PC-3 (cell line): ENCODE data around the gene TANGO2. TPM values are rescaled to one million over a fixed set of nuclear protein-coding genes. Genes with fewer than 3 reads are reported as not detected.

ENCODE experiments used
- ATAC-seq: fragments of 200-7000 bp; cut with Tn5 transposase; 2 replicates; pipeline ENCODE4 v1.9.1; 2020; ENCODE audit warnings: mild to moderate bottlenecking, moderate library complexity
- BruUV-seq: library from RNA; stranded (reverse); fragments of 400-500 nt; replicated peaks from 2 replicates; lab custom pipeline; 2021; lab: Mats Ljungman, UMichigan
- CTCF ChIA-PET: fragments of 300-600 bp; sonication (Branson Sonifier 250); formaldehyde crosslinking; loops from one replicate; lab custom pipeline; 2022; ENCODE audit warnings: antibody characterized with exemption; lab: Charles Lee
- POLR2A ChIA-PET: fragments of 300-600 bp; sonication (Branson Sonifier 250); formaldehyde crosslinking; loops from one replicate; lab custom pipeline; 2022; ENCODE audit warnings: antibody characterized with exemption; ENCODE audit not compliant: unreplicated experiment; lab: Charles Lee
- DNase-seq: peaks from one replicate; pipeline ENCODE4 v3.0.0-alpha.2; 2015
- H2AFZ ChIP-seq: fragments of 300-600 bp; sonication (generic); 2 replicates; pipeline ENCODE4 v1.6.0; 2016; ENCODE audit warnings: antibody characterized with exemption, low read length
- H3F3A ChIP-seq: fragments of 300-600 bp; sonication (generic); one replicate; pipeline ENCODE4 v1.6.0; 2017; ENCODE audit warnings: antibody characterized with exemption, low read length, control low read depth, mild to moderate bottlenecking; ENCODE audit not compliant: unreplicated experiment
- H3K27ac ChIP-seq: fragments of 300-600 bp; sonication (generic); 2 replicates; pipeline ENCODE4 v1.5.1; 2016; ENCODE audit warnings: mild to moderate bottlenecking, low read length
- H3K27me3 ChIP-seq: fragments of 300-600 bp; sonication (generic); 2 replicates; pipeline ENCODE4 v1.6.1; 2016; ENCODE audit warnings: low read length, mixed read lengths
- H3K36me3 ChIP-seq: fragments of 300-600 bp; sonication (generic); 2 replicates; pipeline ENCODE4 v1.6.1; 2016; ENCODE audit warnings: low read depth, mixed run types, low read length, mixed read lengths
- H3K4me1 ChIP-seq: fragments of 300-600 bp; sonication (generic); 2 replicates; pipeline ENCODE4 v1.5.1; 2016; ENCODE audit warnings: low read length; ENCODE audit not compliant: insufficient read depth
- H3K4me2 ChIP-seq: fragments of 300-600 bp; sonication (generic); 2 replicates; pipeline ENCODE4 v1.6.0; 2016; ENCODE audit warnings: low read length
- H3K4me3 ChIP-seq: fragments of 300-600 bp; sonication (generic); 2 replicates; pipeline ENCODE4 v1.5.1; 2016; ENCODE audit warnings: mild to moderate bottlenecking, low read length, mixed read lengths
- H3K79me2 ChIP-seq: fragments of 300-600 bp; sonication (generic); 2 replicates; pipeline ENCODE4 v1.6.1; 2017; ENCODE audit warnings: low read length, mixed read lengths
- H3K9ac ChIP-seq: fragments of 300-600 bp; sonication (generic); 2 replicates; pipeline ENCODE4 v1.6.0; 2016; ENCODE audit warnings: mild to moderate bottlenecking, low read length
- H3K9me2 ChIP-seq: fragments of 300-600 bp; sonication (generic); replicated peaks from 2 replicates; pipeline ENCODE4 v1.6.1; 2016; ENCODE audit warnings: mixed run types, low read length, mixed read lengths
- H3K9me3 ChIP-seq: fragments of 300-600 bp; sonication (generic); 2 replicates; pipeline ENCODE4 v1.6.1; 2016; ENCODE audit warnings: low read length, mixed read lengths
- H4K20me1 ChIP-seq: fragments of 300-600 bp; sonication (generic); 2 replicates; pipeline ENCODE4 v1.6.1; 2016; ENCODE audit warnings: low read length, mixed read lengths
- EZH2 ChIP-seq: fragments of 300-600 bp; sonication (generic); IDR thresholded peaks from one replicate; pipeline ENCODE4 v1.6.1; 2017; ENCODE audit warnings: antibody characterized with exemption, mild to moderate bottlenecking, low read length; ENCODE audit not compliant: unreplicated experiment
- EZH2phosphoT487 ChIP-seq: fragments of 300-600 bp; sonication (generic); IDR thresholded peaks from 2 replicates; pipeline ENCODE4 v1.6.1; 2018; ENCODE audit warnings: mild to moderate bottlenecking, antibody characterized with exemption, low read length, borderline replicate concordance
- intact Hi-C: fragments of 100-400 bp; cut with micrococcal nuclease; formaldehyde crosslinking; loops from 2 replicates; pipeline ENCODE4 v1.9.0; 2023
- total RNA-seq: library from RNA; depleted of rRNA; stranded (reverse); fragments of >200 nt; gene quantifications from 2 replicates; pipeline ENCODE4 v1.2.3, GENCODE V29; 2014
- TF ChIP-seq, protein P1 (sequence below): fragments of 300-600 bp; sonication (generic); conservative IDR thresholded peaks from 2 replicates; pipeline ENCODE4 v1.5.1; 2017; ENCODE audit warnings: antibody characterized with exemption, low read depth, mild to moderate bottlenecking, low read length

The TANGO2 gene
- total RNA-seq, 1 experiment from 2014 or later: 23.5 TPM

DNA sequence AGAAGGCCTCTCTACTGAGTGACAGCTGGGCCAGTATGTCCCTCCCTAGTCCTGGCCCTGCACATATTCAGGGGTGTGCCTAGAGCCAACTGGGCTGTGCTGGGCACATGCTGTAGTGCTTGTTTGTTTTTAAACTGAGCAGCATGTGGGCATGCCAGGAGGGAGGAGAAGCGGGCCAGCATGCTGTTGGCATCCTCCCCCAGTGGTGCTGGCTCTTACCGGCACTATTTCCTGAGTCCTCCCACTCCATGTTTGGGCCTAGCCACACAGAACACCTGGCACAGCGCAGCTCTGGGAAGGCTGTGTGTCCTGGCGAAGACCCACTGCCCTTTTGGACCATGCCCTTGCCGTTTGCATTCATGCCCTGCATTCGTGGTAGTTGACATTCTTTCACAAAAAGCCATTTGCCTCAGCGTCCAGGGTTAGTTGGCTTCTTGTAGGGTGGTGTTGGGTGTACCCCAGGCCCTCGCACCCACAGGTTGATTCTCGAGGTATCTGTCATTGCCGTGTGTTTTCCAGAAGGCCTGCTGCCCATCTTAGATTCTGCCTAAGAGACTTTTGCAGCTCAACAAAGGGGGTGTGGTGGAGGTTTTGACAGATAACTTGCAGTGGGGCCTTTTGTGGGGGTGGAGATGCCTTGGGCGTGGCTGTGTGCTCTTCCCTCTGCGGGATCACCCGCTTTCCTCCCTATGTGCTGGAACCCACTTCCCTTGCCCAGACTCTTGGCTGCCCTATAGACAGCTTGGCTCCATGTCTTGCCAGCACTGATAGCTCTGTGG lies 72.7 kb downstream of the TANGO2 start:
- TF ChIP-seq EZH2 (no peak), EZH2phosphoT487 (no peak)
- TF ChIP-seq, protein P1, sequence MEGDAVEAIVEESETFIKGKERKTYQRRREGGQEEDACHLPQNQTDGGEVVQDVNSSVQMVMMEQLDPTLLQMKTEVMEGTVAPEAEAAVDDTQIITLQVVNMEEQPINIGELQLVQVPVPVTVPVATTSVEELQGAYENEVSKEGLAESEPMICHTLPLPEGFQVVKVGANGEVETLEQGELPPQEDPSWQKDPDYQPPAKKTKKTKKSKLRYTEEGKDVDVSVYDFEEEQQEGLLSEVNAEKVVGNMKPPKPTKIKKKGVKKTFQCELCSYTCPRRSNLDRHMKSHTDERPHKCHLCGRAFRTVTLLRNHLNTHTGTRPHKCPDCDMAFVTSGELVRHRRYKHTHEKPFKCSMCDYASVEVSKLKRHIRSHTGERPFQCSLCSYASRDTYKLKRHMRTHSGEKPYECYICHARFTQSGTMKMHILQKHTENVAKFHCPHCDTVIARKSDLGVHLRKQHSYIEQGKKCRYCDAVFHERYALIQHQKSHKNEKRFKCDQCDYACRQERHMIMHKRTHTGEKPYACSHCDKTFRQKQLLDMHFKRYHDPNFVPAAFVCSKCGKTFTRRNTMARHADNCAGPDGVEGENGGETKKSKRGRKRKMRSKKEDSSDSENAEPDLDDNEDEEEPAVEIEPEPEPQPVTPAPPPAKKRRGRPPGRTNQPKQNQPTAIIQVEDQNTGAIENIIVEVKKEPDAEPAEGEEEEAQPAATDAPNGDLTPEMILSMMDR: no peak
- Histone ChIP-seq H3K27me3 (no peaks in the 10 kb centered on the region), H3F3A (no peaks in the 10 kb centered on the region), H3K27ac (no peak overlapping the region), H3K79me2 (0 out of 2 replicates have a peak, but pooled peaks cover 3% of the 10 kb centered on the region), H2AFZ (no peak overlapping the region), H3K4me1 (no peaks in the 10 kb centered on the region), H3K9me3 (no peaks in the 10 kb centered on the region), H3K9me2 (no peaks in the 10 kb centered on the region), H4K20me1 (peaks cover 7% of the 10 kb centered on the region; the same call in 1 of the 2 replicates), H3K9ac (no peak overlapping the region), H3K36me3 (peaks cover 82% of the 10 kb centered on the region), H3K4me2 (no peak overlapping the region), H3K4me3 (no peak overlapping the region)
- DNase-seq (no peak), ATAC-seq (no peak)
- POLR2A ChIA-PET: no interaction called here
- CTCF ChIA-PET: no interaction called here
- BruUV-seq: no TSS peak
- intact Hi-C loops: no loop called here

GRCh38 chr22:20094197-20094807 lies 73.4 kb downstream of the TANGO2 start:
- Histone ChIP-seq H3K79me2 (0 out of 2 replicates have a peak, but pooled peaks cover 10% of the 10 kb centered on the region), H3K27me3 (no peaks in the 10 kb centered on the region), H3K9ac (no peak overlapping the region), H3K4me3 (no peak overlapping the region), H3K9me3 (no peaks in the 10 kb centered on the region), H2AFZ (no peak overlapping the region), H3F3A (no peaks in the 10 kb centered on the region), H3K4me1 (no peaks in the 10 kb centered on the region), H3K27ac (no peak overlapping the region), H3K36me3 (peaks cover 83% of the 10 kb centered on the region), H3K9me2 (no peaks in the 10 kb centered on the region), H4K20me1 (peaks cover 7% of the 10 kb centered on the region; the same call in 1 of the 2 replicates), H3K4me2 (no peak overlapping the region)
- DNase-seq (no peak), ATAC-seq (no peak)
- no TSS peak for BruUV-seq
- TF ChIP-seq, protein P1: no peak
- TF ChIP-seq EZH2: no peak
- no peak for TF ChIP-seq EZH2phosphoT487
- intact Hi-C loops: no loop called here
- ChIA-PET CTCF (no interaction called here), POLR2A (no interaction called here)

- no peak for ATAC-seq
- Histone ChIP-seq H3K36me3 (peaks cover 76% of the 10 kb centered on the region), H4K20me1 (peaks cover 7% of the 10 kb centered on the region; the same call in 1 of the 2 replicates), H3K9ac (no peak overlapping the region), H3K79me2 (0 out of 2 replicates have a peak, but pooled peaks cover 10% of the 10 kb centered on the region), H3K27ac (no peak overlapping the region), H3K9me2 (no peaks in the 10 kb centered on the region), H3K4me3 (no peak overlapping the region), H3K4me2 (no peak overlapping the region), H3K27me3 (no peaks in the 10 kb centered on the region), H3F3A (no peaks in the 10 kb centered on the region), H3K9me3 (no peaks in the 10 kb centered on the region), H2AFZ (no peak overlapping the region), H3K4me1 (no peaks in the 10 kb centered on the region)
- intact Hi-C loops: no loop called here
- DNase-seq: no peak
- no TSS peak for BruUV-seq
- no peak for TF ChIP-seq EZH2
- TF ChIP-seq, protein P1: no peak
- ChIA-PET POLR2A (no interaction called here), CTCF (no interaction called here)
Observed at GRCh38 chr22:20095521-20095920, 74.6 kb downstream of the TANGO2 start.
